HEK293 (cell line): ENCODE measurements around the gene SLC20A1.
A peak's percentile ranks its signal among the peaks of the same experiment; 100 is the strongest.

Experiments
- CTCF ChIA-PET: fragments of 350-600 bp; formaldehyde crosslinking; extraction: SDS; loops from one replicate; lab custom pipeline; 2021; ENCODE audit warnings: antibody characterized with exemption; lab: Yijun Ruan, JAX
- POLR2A ChIA-PET: fragments of 300-600 bp; formaldehyde crosslinking; extraction: SDS; loops from one replicate; lab custom pipeline; 2020; ENCODE audit warnings: antibody characterized with exemption, inconsistent platforms; lab: Yijun Ruan, JAX
- H3K27ac ChIP-seq: fragments of 200-500 bp; sonication (Bioruptor generic); 2 replicates; pipeline ENCODE4 v1.5.1; 2014; ENCODE audit warnings: low read depth, low read length, control low read depth, inconsistent platforms; ENCODE audit errors: extremely low read depth
- H3K36me3 ChIP-seq, 2 experiments: fragments of 200-500 bp in 1 of 2; sonication (Bioruptor generic) in 1 of 2; 1 replicate in 1 of 2; 2 replicates in 1 of 2; pipeline ENCODE4 v1.5.1; 2014 to 2017; ENCODE audit warnings: inconsistent platforms in 2 of 2, low read length in 2 of 2; ENCODE audit not compliant: control insufficient read depth in 2 of 2, insufficient read depth in 1 of 2
- H3K4me1 ChIP-seq: fragments of 200-500 bp; sonication (Bioruptor generic); 2 replicates; pipeline ENCODE4 v1.5.1; 2014; ENCODE audit warnings: mild to moderate bottlenecking, low read length, inconsistent platforms; ENCODE audit not compliant: control insufficient read depth, insufficient read depth
- H3K4me3 ChIP-seq: 2 replicates; pipeline ENCODE4 v1.5.1; 2011; ENCODE audit warnings: low read depth, mild to moderate bottlenecking, control low read depth, low read length, moderate library complexity
- H3K9me3 ChIP-seq: fragments of 200-500 bp; sonication (Bioruptor generic); 2 replicates; pipeline ENCODE4 v1.5.1; 2014; ENCODE audit warnings: low read depth, low read length, inconsistent platforms; ENCODE audit not compliant: control insufficient read depth, insufficient read depth
- HIC1 ChIP-seq: fragments of 450-650 bp; formaldehyde crosslinking; IDR thresholded peaks from 2 replicates; pipeline ENCODE4 v1.5.1; 2016; ENCODE audit warnings: missing biosample characterization, missing genetic modification characterization
- HOXC10 ChIP-seq: sonication (generic); formaldehyde crosslinking; IDR thresholded peaks from 2 replicates; pipeline ENCODE4 v1.8.1; 2023; ENCODE audit warnings: mild to moderate bottlenecking, missing genetic modification reagents
- MEIS1 ChIP-seq: sonication (generic); formaldehyde crosslinking; IDR thresholded peaks from 2 replicates; pipeline ENCODE4 v1.8.1; 2022; ENCODE audit warnings: missing genetic modification reagents, mild to moderate bottlenecking, borderline replicate concordance
- SP7 ChIP-seq: fragments of 450-650 bp; formaldehyde crosslinking; IDR thresholded peaks from 2 replicates; pipeline ENCODE4 v1.5.1; 2016; ENCODE audit warnings: missing biosample characterization, missing genetic modification characterization
- ZBTB20 ChIP-seq: fragments of 450-650 bp; formaldehyde crosslinking; IDR thresholded peaks from 2 replicates; pipeline ENCODE4 v1.5.1; 2016; ENCODE audit warnings: missing biosample characterization, missing genetic modification characterization
- ZFP37 ChIP-seq: fragments of 450-650 bp; formaldehyde crosslinking; IDR thresholded peaks from 2 replicates; pipeline ENCODE4 v1.5.1; 2016; ENCODE audit warnings: missing biosample characterization, missing genetic modification characterization
- ZFP41 ChIP-seq: fragments of 450-650 bp; formaldehyde crosslinking; IDR thresholded peaks from 2 replicates; pipeline ENCODE4 v1.5.1; 2016; ENCODE audit warnings: missing biosample characterization, missing genetic modification characterization, borderline replicate concordance
- ZNF114 ChIP-seq: fragments of 450-650 bp; formaldehyde crosslinking; IDR thresholded peaks from 2 replicates; pipeline ENCODE4 v1.5.0; 2017; ENCODE audit warnings: missing biosample characterization, missing genetic modification characterization
- ZNF146 ChIP-seq: fragments of 450-650 bp; formaldehyde crosslinking; IDR thresholded peaks from 2 replicates; pipeline ENCODE4 v1.5.1; 2016; ENCODE audit warnings: missing biosample characterization, missing genetic modification characterization
- ZNF473 ChIP-seq: fragments of 450-650 bp; formaldehyde crosslinking; IDR thresholded peaks from 2 replicates; pipeline ENCODE4 v1.5.1; 2017; ENCODE audit warnings: missing biosample characterization, missing genetic modification characterization
- ZNF521 ChIP-seq: fragments of 450-650 bp; formaldehyde crosslinking; IDR thresholded peaks from 2 replicates; pipeline ENCODE4 v1.5.1; 2017; ENCODE audit warnings: missing biosample characterization, mild to moderate bottlenecking, missing genetic modification characterization
- ZNF544 ChIP-seq: fragments of 450-650 bp; formaldehyde crosslinking; IDR thresholded peaks from 2 replicates; pipeline ENCODE4 v1.5.0; 2017; ENCODE audit warnings: missing biosample characterization, missing genetic modification characterization
- ZNF747 ChIP-seq: fragments of 450-650 bp; formaldehyde crosslinking; IDR thresholded peaks from 2 replicates; pipeline ENCODE4 v1.5.1; 2016; ENCODE audit warnings: missing biosample characterization, missing genetic modification characterization
- ZSCAN30 ChIP-seq: fragments of 450-650 bp; IDR thresholded peaks from 2 replicates; pipeline ENCODE4 v1.5.1; 2018; ENCODE audit warnings: missing biosample characterization, mild to moderate bottlenecking, missing genetic modification characterization, moderate library complexity
- ZSCAN5A ChIP-seq: fragments of 450-650 bp; formaldehyde crosslinking; IDR thresholded peaks from 2 replicates; pipeline ENCODE4 v1.5.1; 2016; ENCODE audit warnings: missing biosample characterization, missing genetic modification characterization
- TF ChIP-seq, protein P1 (sequence below): fragments of 450-650 bp; formaldehyde crosslinking; conservative IDR thresholded peaks from 2 replicates; pipeline ENCODE4 v1.5.1; 2016; ENCODE audit warnings: low read depth, missing biosample characterization, missing genetic modification characterization

The SLC20A1 gene

GRCh38 chr2:112669667-112670066, 23.9 kb downstream of the SLC20A1 start:
- no peak overlapping the region for H3K4me3 ChIP-seq
- no peaks in the 10 kb centered on the region for H3K4me1 ChIP-seq
- H3K27ac ChIP-seq: no peak overlapping the region
- TF ChIP-seq MEIS1 (CRISPR knock-in tag) (no peak), ZNF114 (tag by site-specific recombination) (no peak), ZSCAN30 (tag by site-specific recombination) (no peak)
- POLR2A ChIA-PET: interaction anchor here (0.8 kb wide), 1 partner anchor 43 kb away, joined by 3 read pairs; no protein-coding TSS in a partner anchor
- no peaks in the 10 kb centered on the region for H3K9me3 ChIP-seq
- peaks cover 0 to 10% of the 10 kb centered on the region in 2 experiments; a peak in 2 of 3 replicates for H3K36me3 ChIP-seq
- CTCF ChIA-PET: interaction anchor here (1.2 kb wide), 1 partner anchor 56 kb away, joined by 4 read pairs; no protein-coding TSS in a partner anchor

GRCh38 chr2:112670252-112671022, 24.7 kb downstream of the SLC20A1 start:
- TF ChIP-seq ZSCAN5A (tag by site-specific recombination) (no peak), HOXC10 (CRISPR knock-in tag) (no peak), ZNF747 (tag by site-specific recombination) (no peak), ZNF544 (tag by site-specific recombination) (no peak), HIC1 (no peak), ZNF473 (tag by site-specific recombination) (no peak), ZFP41 (tag by site-specific recombination) (no peak)
- Histone ChIP-seq H3K4me1 (no peaks in the 10 kb centered on the region), H3K36me3 (peaks cover 0 to 2% of the 10 kb centered on the region in 2 experiments; a peak in 2 of 3 replicates), H3K27ac (no peak overlapping the region), H3K4me3 (no peak overlapping the region), H3K9me3 (no peaks in the 10 kb centered on the region)
- ChIA-PET POLR2A (no interaction called here), CTCF (interaction anchor here (0.6 to 1.4 kb wide), 7 partner anchors 10 to 70 kb away, joined by 3 to 8 read pairs (median 4); no protein-coding TSS in a partner anchor)

DNA sequence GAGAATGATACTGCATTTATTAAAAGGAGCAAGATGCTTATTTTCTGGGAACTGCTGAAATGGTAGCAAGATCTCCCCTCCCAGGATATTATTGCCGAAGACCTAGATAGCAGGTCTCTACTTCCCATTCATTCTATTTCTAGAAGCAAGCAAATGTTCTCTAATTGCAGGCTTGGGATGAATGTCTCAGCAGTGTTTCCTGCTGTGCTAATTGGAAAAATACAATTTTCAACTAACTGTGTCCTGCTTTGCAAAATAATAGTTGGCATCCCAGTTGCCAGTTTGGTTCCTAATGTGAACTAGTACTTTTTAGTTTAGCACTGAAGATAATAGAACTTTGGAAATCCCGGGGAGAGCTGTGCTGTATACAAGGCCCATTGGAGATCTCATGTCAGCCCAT, 26.1 kb downstream of the SLC20A1 start:
- TF ChIP-seq SP7 (tag by site-specific recombination) (peak; percentile 25; the same call in 1 of the 2 replicates), ZNF521 (tag by site-specific recombination) (no peak)
- Histone ChIP-seq H3K36me3 (no peaks in the 10 kb centered on the region; a peak in 1 of 3 replicates), H3K27ac (no peak overlapping the region), H3K4me1 (no peaks in the 10 kb centered on the region), H3K9me3 (no peaks in the 10 kb centered on the region), H3K4me3 (no peak overlapping the region)
- ChIA-PET POLR2A (no interaction called here), CTCF (interaction anchor here (0.6 to 1.4 kb wide), 3 partner anchors 12 to 72 kb away, joined by 3 to 6 read pairs (median 5); no protein-coding TSS in a partner anchor)

GRCh38 chr2:112673008-112673407, 27.3 kb downstream of the SLC20A1 start:
- TF ChIP-seq ZFP37 (tag by site-specific recombination) (no peak), ZBTB20 (no peak), ZNF146 (tag by site-specific recombination) (peak; percentile 54; the same call in 1 of the 2 replicates)
- TF ChIP-seq, protein P1, sequence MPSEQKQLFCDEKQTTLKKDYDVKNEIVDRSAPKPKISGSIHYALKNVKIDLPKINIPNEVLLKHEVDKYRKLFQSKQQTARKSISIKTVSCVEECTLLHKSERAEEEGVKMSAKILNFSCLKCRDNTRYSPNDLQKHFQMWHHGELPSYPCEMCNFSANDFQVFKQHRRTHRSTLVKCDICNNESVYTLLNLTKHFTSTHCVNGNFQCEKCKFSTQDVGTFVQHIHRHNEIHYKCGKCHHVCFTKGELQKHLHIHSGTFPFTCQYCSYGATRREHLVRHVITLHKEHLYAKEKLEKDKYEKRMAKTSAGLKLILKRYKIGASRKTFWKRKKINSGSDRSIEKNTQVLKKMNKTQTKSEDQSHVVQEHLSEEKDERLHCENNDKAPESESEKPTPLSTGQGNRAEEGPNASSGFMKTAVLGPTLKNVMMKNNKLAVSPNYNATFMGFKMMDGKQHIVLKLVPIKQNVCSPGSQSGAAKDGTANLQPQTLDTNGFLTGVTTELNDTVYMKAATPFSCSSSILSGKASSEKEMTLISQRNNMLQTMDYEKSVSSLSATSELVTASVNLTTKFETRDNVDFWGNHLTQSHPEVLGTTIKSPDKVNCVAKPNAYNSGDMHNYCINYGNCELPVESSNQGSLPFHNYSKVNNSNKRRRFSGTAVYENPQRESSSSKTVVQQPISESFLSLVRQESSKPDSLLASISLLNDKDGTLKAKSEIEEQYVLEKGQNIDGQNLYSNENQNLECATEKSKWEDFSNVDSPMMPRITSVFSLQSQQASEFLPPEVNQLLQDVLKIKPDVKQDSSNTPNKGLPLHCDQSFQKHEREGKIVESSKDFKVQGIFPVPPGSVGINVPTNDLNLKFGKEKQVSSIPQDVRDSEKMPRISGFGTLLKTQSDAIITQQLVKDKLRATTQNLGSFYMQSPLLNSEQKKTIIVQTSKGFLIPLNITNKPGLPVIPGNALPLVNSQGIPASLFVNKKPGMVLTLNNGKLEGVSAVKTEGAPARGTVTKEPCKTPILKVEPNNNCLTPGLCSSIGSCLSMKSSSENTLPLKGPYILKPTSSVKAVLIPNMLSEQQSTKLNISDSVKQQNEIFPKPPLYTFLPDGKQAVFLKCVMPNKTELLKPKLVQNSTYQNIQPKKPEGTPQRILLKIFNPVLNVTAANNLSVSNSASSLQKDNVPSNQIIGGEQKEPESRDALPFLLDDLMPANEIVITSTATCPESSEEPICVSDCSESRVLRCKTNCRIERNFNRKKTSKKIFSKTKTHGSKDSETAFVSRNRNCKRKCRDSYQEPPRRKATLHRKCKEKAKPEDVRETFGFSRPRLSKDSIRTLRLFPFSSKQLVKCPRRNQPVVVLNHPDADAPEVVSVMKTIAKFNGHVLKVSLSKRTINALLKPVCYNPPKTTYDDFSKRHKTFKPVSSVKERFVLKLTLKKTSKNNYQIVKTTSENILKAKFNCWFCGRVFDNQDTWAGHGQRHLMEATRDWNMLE (tag by site-specific recombination): no peak
- ChIA-PET CTCF (interaction anchor here (0.6 to 1.6 kb wide), 3 partner anchors 18 to 54 kb away, joined by 3 to 4 read pairs (median 4); no protein-coding TSS in a partner anchor), POLR2A (no interaction called here)
- no peaks in the 10 kb centered on the region for H3K9me3 ChIP-seq
- H3K4me3 ChIP-seq: no peak overlapping the region
- no peaks in the 10 kb centered on the region for H3K4me1 ChIP-seq
- no peak overlapping the region for H3K27ac ChIP-seq
- H3K36me3 ChIP-seq: no peaks in the 10 kb centered on the region
